HepG2 (cell line): ENCODE measurements around the gene MARCHF5. TPM values are rescaled to one million over a fixed set of nuclear protein-coding genes. Genes with fewer than 3 reads are reported as not detected.

ENCODE experiments used
- ATAC-seq: fragments of 200-7000 bp; cut with Tn5 transposase; 3 replicates; pipeline ENCODE4 v1.9.1; 2020; ENCODE audit warnings: mild to moderate bottlenecking, moderate library complexity
- BruUV-seq: library from RNA; stranded (reverse); fragments of 400-500 nt; replicated peaks from 2 replicates; lab custom pipeline; 2021; lab: Mats Ljungman, UMichigan
- CTCF ChIA-PET: fragments of 300-600 bp; formaldehyde crosslinking; extraction: SDS; loops from one replicate; lab custom pipeline; 2021; ENCODE audit warnings: low total read pairs, inconsistent platforms, low intra/inter-chr PET ratio; lab: Yijun Ruan, JAX
- POLR2A ChIA-PET: fragments of 350-600 bp; sonication (Branson Sonifier 250); formaldehyde crosslinking; loops from one replicate; lab custom pipeline; 2020; ENCODE audit warnings: antibody characterized with exemption, inconsistent platforms; lab: Yijun Ruan, JAX
- DNase-seq: peaks from one replicate; pipeline ENCODE4 v3.0.0-alpha.2; 2015; ENCODE audit warnings: low spot score
- FAIRE-seq: peaks from 3 replicates; lab custom pipeline; 2011; peaks lifted over from hg19 to GRCh38; lab: Jason Lieb, UNC
- H2AFZ ChIP-seq: one replicate; pipeline ENCODE4 v1.6.1; 2011; ENCODE audit warnings: low read length, inconsistent platforms
- H3K27ac ChIP-seq: fragments of 300-600 bp; 3 replicates; pipeline ENCODE4 v1.8.0; 2011; ENCODE audit warnings: mixed run types, mild to moderate bottlenecking, mixed read lengths, low read length, inconsistent platforms; ENCODE audit not compliant: insufficient read depth; ENCODE audit errors: extremely low read length
- H3K27me3 ChIP-seq, 2 experiments: fragments of 200-600 bp in 1 of 2; 2 replicates in 1 of 2; 3 replicates in 1 of 2; pipeline versions ENCODE4 v1.6.0 to v1.8.0; 2011; ENCODE audit warnings: low read length in 2 of 2, mild to moderate bottlenecking in 2 of 2, moderate library complexity in 2 of 2, inconsistent platforms in 1 of 2; ENCODE audit not compliant: insufficient read depth in 2 of 2, control insufficient read depth in 1 of 2
- H3K36me3 ChIP-seq, 2 experiments: fragments of 200-600 bp in 1 of 2; replicated peaks in 1 of 2; 2 replicates in 1 of 2; 3 replicates in 1 of 2; pipeline versions ENCODE4 v1.5.1 to v1.8.0; 2011; ENCODE audit warnings: low read length in 2 of 2, inconsistent platforms in 1 of 2; ENCODE audit not compliant: insufficient read depth in 2 of 2, control insufficient read depth in 1 of 2
- H3K4me1 ChIP-seq: 2 replicates; pipeline ENCODE4 v1.5.1; 2012; ENCODE audit warnings: low read length, inconsistent platforms; ENCODE audit not compliant: insufficient read depth
- H3K4me2 ChIP-seq: 2 replicates; pipeline ENCODE4 v1.6.0; 2011; ENCODE audit warnings: low read depth, low read length, inconsistent platforms
- H3K4me3 ChIP-seq, 3 experiments: fragments of 200-600 bp in 1 of 3; sonication (generic), shearing (Covaris generic) in 1 of 3; replicated peaks in 1 of 3; 2 replicates each; pipeline ENCODE4 v1.5.1; 2011 to 2016; ENCODE audit warnings: low read length in 3 of 3, inconsistent platforms in 2 of 3, low read depth in 2 of 3, mild to moderate bottlenecking in 2 of 3, control low read depth in 1 of 3, mixed read lengths in 1 of 3; ENCODE audit not compliant: insufficient read depth in 1 of 3
- H3K79me2 ChIP-seq: one replicate; pipeline ENCODE4 v1.6.1; 2011; ENCODE audit warnings: low read length, inconsistent platforms; ENCODE audit not compliant: insufficient read depth
- H3K9ac ChIP-seq: 2 replicates; pipeline ENCODE4 v1.6.0; 2011; ENCODE audit warnings: mild to moderate bottlenecking, low read depth, low read length, inconsistent platforms; ENCODE audit not compliant: insufficient read depth
- H3K9me3 ChIP-seq: 2 replicates; pipeline ENCODE4 v1.5.1; 2012; ENCODE audit warnings: mild to moderate bottlenecking, low read length
- H4K20me1 ChIP-seq: 2 replicates; pipeline ENCODE4 v1.6.0; 2011; ENCODE audit warnings: inconsistent platforms, mild to moderate bottlenecking, low read length, moderate library complexity; ENCODE audit not compliant: insufficient read depth
- FOXO1 ChIP-seq: sonication (generic); formaldehyde crosslinking; IDR thresholded peaks from 2 replicates; pipeline ENCODE4 v1.4.0; 2020; ENCODE audit warnings: missing genetic modification reagents
- HES4 ChIP-seq: sonication (generic); formaldehyde crosslinking; IDR thresholded peaks from 2 replicates; pipeline ENCODE4 v1.9.0; 2021; ENCODE audit warnings: mild to moderate bottlenecking, missing genetic modification reagents, borderline replicate concordance
- RARA ChIP-seq: IDR thresholded peaks from 2 replicates; pipeline ENCODE4 v1.6.1; 2016; ENCODE audit warnings: missing genetic modification reagents, missing compliant biosample characterization
- SMAD9 ChIP-seq: sonication (generic); formaldehyde crosslinking; IDR thresholded peaks from 2 replicates; pipeline ENCODE4 v1.5.1; 2020; ENCODE audit warnings: mild to moderate bottlenecking, missing genetic modification reagents
- TARDBP ChIP-seq: sonication (generic); formaldehyde crosslinking; IDR thresholded peaks from 2 replicates; pipeline ENCODE4 v1.8.0; 2022; ENCODE audit warnings: mild to moderate bottlenecking, missing genetic modification reagents
- ZNF333 ChIP-seq: sonication (generic); formaldehyde crosslinking; IDR thresholded peaks from 2 replicates; pipeline ENCODE4 v1.4.0; 2020; ENCODE audit warnings: mild to moderate bottlenecking, missing genetic modification reagents, borderline replicate concordance
- ZNF788 ChIP-seq: sonication (generic); formaldehyde crosslinking; IDR thresholded peaks from 2 replicates; pipeline ENCODE4 v1.5.0; 2020; ENCODE audit warnings: mild to moderate bottlenecking, missing genetic modification reagents, borderline replicate concordance
- in situ Hi-C: cut with HindIII; loops from 2 replicates; pipeline ENCODE4 v1.10.0; 2017; ENCODE audit warnings: low pct_unique_long_range_greater_than_20kb; ENCODE audit not compliant: extremely low pct_ligation_motif_present
- intact Hi-C: fragments of 100-400 bp; cut with micrococcal nuclease; formaldehyde crosslinking; loops from one replicate; pipeline ENCODE4 v1.10.0; 2022; ENCODE audit not compliant: unreplicated experiment
- polyA plus RNA-seq, 8 experiments: library from polyadenylated mRNA; depleted of rRNA in 3 of 8; stranded (reverse) in 7 of 8; unstranded in 1 of 8; fragments of >200 nt; fragmentation: Illumina TruSeq in 4 of 8; extraction: Trizol in 4 of 8; gene quantifications; 2 replicates each; pipeline versions ENCODE4 v1.2.1 to v1.2.3, GENCODE V29; 2011 to 2016; ENCODE audit warnings: low read depth in 4 of 8, missing spikeins in 1 of 8, mixed read lengths in 1 of 8; ENCODE audit not compliant: insufficient read depth in 1 of 8
- total RNA-seq, 5 experiments: library from RNA; depleted of rRNA; stranded (reverse); fragments of >200 nt; fragmentation: Illumina TruSeq; extraction: Trizol; gene quantifications; 2 replicates each; pipeline ENCODE4 v1.2.3, GENCODE V29; 2016; ENCODE audit warnings: low read depth in 1 of 5
- TF ChIP-seq, protein P1 (sequence below): sonication (generic); formaldehyde crosslinking; conservative IDR thresholded peaks from 2 replicates; pipeline ENCODE4 v1.8.1; 2023; ENCODE audit warnings: missing genetic modification reagents
- TF ChIP-seq, protein P2 (sequence below): sonication (generic); formaldehyde crosslinking; IDR thresholded peaks from 2 replicates; pipeline ENCODE4 v1.9.0; 2022; ENCODE audit warnings: missing genetic modification reagents, mild to moderate bottlenecking, borderline replicate concordance
- TF ChIP-seq, protein P3 (sequence below): sonication (generic); formaldehyde crosslinking; IDR thresholded peaks from 2 replicates; pipeline ENCODE4 v1.5.0; 2020; ENCODE audit warnings: mild to moderate bottlenecking, missing genetic modification reagents
- TF ChIP-seq, protein P4 (sequence below): sonication (generic); formaldehyde crosslinking; IDR thresholded peaks from 2 replicates; pipeline ENCODE4 v1.5.0; 2020; ENCODE audit warnings: missing genetic modification reagents
- TF ChIP-seq, protein P5 (sequence below): sonication (generic); formaldehyde crosslinking; IDR thresholded peaks from 2 replicates; pipeline ENCODE4 v1.8.1; 2023; ENCODE audit warnings: mild to moderate bottlenecking, missing genetic modification reagents
- TF ChIP-seq, protein P6 (sequence below): sonication (generic); formaldehyde crosslinking; IDR thresholded peaks from 2 replicates; pipeline ENCODE4 v1.8.1; 2023; ENCODE audit warnings: mild to moderate bottlenecking, inconsistent platforms, moderate library complexity, missing genetic modification reagents, borderline replicate concordance

The MARCHF5 gene
- total and polyA plus RNA-seq, 2 of the 13 experiments (the other 11 are each of a cell fraction or from before 2014, with no cell fraction given): 19.4 to 21.0 TPM

DNA sequence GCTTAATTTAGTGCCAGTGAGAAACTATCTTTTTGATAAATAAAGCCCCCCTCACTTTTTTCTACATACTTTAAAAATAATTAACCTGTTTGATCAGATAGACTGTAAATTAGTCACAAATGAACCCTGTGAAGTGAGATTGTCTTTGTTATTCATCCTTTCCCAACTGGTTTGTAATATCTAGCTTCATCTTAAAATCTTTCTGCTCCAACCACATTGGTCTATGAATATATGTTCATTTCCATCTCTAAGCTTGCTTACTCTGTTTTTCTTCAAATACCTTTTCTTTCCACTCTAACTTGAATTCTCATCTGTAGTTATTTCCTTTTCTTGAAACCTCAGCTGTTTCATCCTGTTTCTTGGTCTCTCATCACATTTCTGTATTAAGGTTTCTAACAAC lies 12.1 kb downstream of the MARCHF5 start:
- in situ Hi-C loops: no loop called here
- TF ChIP-seq, protein P1, sequence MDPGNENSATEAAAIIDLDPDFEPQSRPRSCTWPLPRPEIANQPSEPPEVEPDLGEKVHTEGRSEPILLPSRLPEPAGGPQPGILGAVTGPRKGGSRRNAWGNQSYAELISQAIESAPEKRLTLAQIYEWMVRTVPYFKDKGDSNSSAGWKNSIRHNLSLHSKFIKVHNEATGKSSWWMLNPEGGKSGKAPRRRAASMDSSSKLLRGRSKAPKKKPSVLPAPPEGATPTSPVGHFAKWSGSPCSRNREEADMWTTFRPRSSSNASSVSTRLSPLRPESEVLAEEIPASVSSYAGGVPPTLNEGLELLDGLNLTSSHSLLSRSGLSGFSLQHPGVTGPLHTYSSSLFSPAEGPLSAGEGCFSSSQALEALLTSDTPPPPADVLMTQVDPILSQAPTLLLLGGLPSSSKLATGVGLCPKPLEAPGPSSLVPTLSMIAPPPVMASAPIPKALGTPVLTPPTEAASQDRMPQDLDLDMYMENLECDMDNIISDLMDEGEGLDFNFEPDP (CRISPR knock-in tag): no peak
- no peak for TF ChIP-seq ZNF333 (CRISPR knock-in tag)
- no peak for TF ChIP-seq ZNF788
- TF ChIP-seq TARDBP (CRISPR knock-in tag): no peak
- TF ChIP-seq SMAD9 (CRISPR knock-in tag): no peak
- TF ChIP-seq, protein P2, sequence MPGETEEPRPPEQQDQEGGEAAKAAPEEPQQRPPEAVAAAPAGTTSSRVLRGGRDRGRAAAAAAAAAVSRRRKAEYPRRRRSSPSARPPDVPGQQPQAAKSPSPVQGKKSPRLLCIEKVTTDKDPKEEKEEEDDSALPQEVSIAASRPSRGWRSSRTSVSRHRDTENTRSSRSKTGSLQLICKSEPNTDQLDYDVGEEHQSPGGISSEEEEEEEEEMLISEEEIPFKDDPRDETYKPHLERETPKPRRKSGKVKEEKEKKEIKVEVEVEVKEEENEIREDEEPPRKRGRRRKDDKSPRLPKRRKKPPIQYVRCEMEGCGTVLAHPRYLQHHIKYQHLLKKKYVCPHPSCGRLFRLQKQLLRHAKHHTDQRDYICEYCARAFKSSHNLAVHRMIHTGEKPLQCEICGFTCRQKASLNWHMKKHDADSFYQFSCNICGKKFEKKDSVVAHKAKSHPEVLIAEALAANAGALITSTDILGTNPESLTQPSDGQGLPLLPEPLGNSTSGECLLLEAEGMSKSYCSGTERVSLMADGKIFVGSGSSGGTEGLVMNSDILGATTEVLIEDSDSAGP: no peak
- TF ChIP-seq, protein P3, sequence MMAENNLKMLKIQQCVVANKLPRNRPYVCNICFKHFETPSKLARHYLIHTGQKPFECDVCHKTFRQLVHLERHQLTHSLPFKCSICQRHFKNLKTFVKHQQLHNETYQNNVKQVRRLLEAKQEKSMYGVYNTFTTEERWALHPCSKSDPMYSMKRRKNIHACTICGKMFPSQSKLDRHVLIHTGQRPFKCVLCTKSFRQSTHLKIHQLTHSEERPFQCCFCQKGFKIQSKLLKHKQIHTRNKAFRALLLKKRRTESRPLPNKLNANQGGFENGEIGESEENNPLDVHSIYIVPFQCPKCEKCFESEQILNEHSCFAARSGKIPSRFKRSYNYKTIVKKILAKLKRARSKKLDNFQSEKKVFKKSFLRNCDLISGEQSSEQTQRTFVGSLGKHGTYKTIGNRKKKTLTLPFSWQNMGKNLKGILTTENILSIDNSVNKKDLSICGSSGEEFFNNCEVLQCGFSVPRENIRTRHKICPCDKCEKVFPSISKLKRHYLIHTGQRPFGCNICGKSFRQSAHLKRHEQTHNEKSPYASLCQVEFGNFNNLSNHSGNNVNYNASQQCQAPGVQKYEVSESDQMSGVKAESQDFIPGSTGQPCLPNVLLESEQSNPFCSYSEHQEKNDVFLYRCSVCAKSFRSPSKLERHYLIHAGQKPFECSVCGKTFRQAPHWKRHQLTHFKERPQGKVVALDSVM (CRISPR knock-in tag): no peak
- no peak for TF ChIP-seq FOXO1 (CRISPR knock-in tag)
- TF ChIP-seq RARA (CRISPR knock-in tag): no peak
- no peak for TF ChIP-seq HES4 (CRISPR knock-in tag)
- TF ChIP-seq, protein P4, sequence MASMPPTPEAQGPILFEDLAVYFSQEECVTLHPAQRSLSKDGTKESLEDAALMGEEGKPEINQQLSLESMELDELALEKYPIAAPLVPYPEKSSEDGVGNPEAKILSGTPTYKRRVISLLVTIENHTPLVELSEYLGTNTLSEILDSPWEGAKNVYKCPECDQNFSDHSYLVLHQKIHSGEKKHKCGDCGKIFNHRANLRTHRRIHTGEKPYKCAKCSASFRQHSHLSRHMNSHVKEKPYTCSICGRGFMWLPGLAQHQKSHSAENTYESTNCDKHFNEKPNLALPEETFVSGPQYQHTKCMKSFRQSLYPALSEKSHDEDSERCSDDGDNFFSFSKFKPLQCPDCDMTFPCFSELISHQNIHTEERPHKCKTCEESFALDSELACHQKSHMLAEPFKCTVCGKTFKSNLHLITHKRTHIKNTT (CRISPR knock-in tag): no peak
- TF ChIP-seq, protein P5, sequence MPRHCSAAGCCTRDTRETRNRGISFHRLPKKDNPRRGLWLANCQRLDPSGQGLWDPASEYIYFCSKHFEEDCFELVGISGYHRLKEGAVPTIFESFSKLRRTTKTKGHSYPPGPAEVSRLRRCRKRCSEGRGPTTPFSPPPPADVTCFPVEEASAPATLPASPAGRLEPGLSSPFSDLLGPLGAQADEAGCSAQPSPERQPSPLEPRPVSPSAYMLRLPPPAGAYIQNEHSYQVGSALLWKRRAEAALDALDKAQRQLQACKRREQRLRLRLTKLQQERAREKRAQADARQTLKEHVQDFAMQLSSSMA (CRISPR knock-in tag): no peak
- TF ChIP-seq, protein P6, sequence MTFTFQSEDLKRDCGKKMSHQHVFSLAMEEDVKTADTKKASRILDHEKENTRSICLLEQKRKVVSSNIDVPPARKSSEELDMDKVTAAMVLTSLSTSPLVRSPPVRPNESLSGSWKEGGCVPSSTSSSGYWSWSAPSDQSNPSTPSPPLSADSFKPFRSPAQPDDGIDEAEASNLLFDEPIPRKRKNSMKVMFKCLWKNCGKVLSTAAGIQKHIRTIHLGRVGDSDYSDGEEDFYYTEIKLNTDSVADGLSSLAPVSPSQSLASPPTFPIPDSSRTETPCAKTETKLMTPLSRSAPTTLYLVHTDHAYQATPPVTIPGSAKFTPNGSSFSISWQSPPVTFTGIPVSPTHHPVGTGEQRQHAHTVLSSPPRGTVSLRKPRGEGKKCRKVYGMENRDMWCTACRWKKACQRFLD (CRISPR knock-in tag): no peak

More for the DNA sequence above, 12.1 kb downstream of the MARCHF5 start:
- ATAC-seq: no peak
- BruUV-seq: TSS peak; percentile 21
- Histone ChIP-seq H4K20me1 (0 out of 2 replicates have a peak, but pooled peaks cover 11% of the 10 kb centered on the region), H3K4me3 (no peak overlapping the region), H3K9me3 (no peaks in the 10 kb centered on the region), H2AFZ (no peak overlapping the region), H3K36me3 (peaks cover 4 to 13% of the 10 kb centered on the region in 2 experiments; a peak in 3 of 5 replicates), H3K9ac (no peak overlapping the region), H3K79me2 (peaks cover 73% of the 10 kb centered on the region), H3K4me1 (peaks cover 11% of the 10 kb centered on the region), H3K27ac (no peak overlapping the region), H3K27me3 (no peaks in the 10 kb centered on the region), H3K4me2 (no peak overlapping the region)
- FAIRE-seq: no peak
- POLR2A ChIA-PET: interaction anchor here (0.7 kb wide), 1 partner anchor 12 kb away, joined by 3 read pairs; the partner anchor contains the start of genes CPEB3 and MARCHF5
- DNase-seq: no peak
- CTCF ChIA-PET: no interaction called here
- intact Hi-C loops: no loop called here
